HepG2 (cell line): ENCODE measurements around the gene FOXD2. TPM values are rescaled to one million over a fixed set of nuclear protein-coding genes. Genes with fewer than 3 reads are reported as not detected.

Experiments used
- ATF7 ChIP-seq, 2 experiments: fragments of 450-650 bp in 1 of 2; sonication (generic) in 1 of 2; formaldehyde crosslinking in 1 of 2; IDR thresholded peaks; 2 replicates each; pipeline versions ENCODE4 v1.4.0 to v1.6.1; 2016 to 2020; ENCODE audit warnings: antibody characterized with exemption in 1 of 2, mild to moderate bottlenecking in 1 of 2, missing genetic modification reagents in 1 of 2
- FLYWCH1 ChIP-seq: sonication (generic); formaldehyde crosslinking; IDR thresholded peaks from 2 replicates; pipeline ENCODE4 v1.8.1; 2023; ENCODE audit warnings: mild to moderate bottlenecking, missing genetic modification reagents
- FOXP4 ChIP-seq: sonication (generic); formaldehyde crosslinking; IDR thresholded peaks from 2 replicates; pipeline ENCODE4 v1.4.0; 2020; ENCODE audit warnings: missing genetic modification reagents
- HDAC6 ChIP-seq: fragments of 200-600 bp; sonication (generic); IDR thresholded peaks from 2 replicates; pipeline ENCODE4 v1.7.0; 2017; ENCODE audit warnings: mild to moderate bottlenecking, antibody characterized with exemption, low read length, low read depth
- ISX ChIP-seq: sonication (generic); formaldehyde crosslinking; conservative IDR thresholded peaks from 2 replicates; pipeline ENCODE4 v1.5.0; 2020; ENCODE audit warnings: missing genetic modification reagents
- KAT2B ChIP-seq: fragments of 150-350 bp; IDR thresholded peaks from 2 replicates; pipeline ENCODE4 v1.6.1; 2014; ENCODE audit warnings: low read depth, low read length, borderline replicate concordance
- KLF6 ChIP-seq: IDR thresholded peaks from 2 replicates; pipeline ENCODE4 v1.8.0; 2016; ENCODE audit warnings: missing biosample characterization, missing genetic modification reagents
- MTA1 ChIP-seq: sonication (generic); formaldehyde crosslinking; IDR thresholded peaks from 2 replicates; pipeline ENCODE4 v1.4.0; 2020; ENCODE audit warnings: missing genetic modification reagents, mild to moderate bottlenecking, borderline replicate concordance
- NBN ChIP-seq: fragments of 450-650 bp; conservative IDR thresholded peaks from 2 replicates; pipeline ENCODE4 v1.6.1; 2017
- PAXIP1 ChIP-seq: sonication (generic); formaldehyde crosslinking; conservative IDR thresholded peaks from 2 replicates; pipeline ENCODE4 v1.4.0; 2020; ENCODE audit warnings: mild to moderate bottlenecking, missing genetic modification reagents, moderate library complexity
- PLSCR1 ChIP-seq: sonication (generic); formaldehyde crosslinking; IDR thresholded peaks from 2 replicates; pipeline ENCODE4 v1.5.0; 2020; ENCODE audit warnings: missing genetic modification reagents, mild to moderate bottlenecking, borderline replicate concordance
- PPARG ChIP-seq: conservative IDR thresholded peaks from 2 replicates; pipeline ENCODE4 v1.6.1; 2016; ENCODE audit warnings: missing biosample characterization, missing genetic modification reagents
- SIN3A ChIP-seq: IDR thresholded peaks from 2 replicates; pipeline ENCODE4 v1.6.1; 2011; ENCODE audit warnings: low read depth, mild to moderate bottlenecking, control low read depth, low read length, borderline replicate concordance
- TMF1 ChIP-seq: sonication (generic); formaldehyde crosslinking; IDR thresholded peaks from 2 replicates; pipeline ENCODE4 v1.8.1; 2022; ENCODE audit warnings: low read depth, missing genetic modification reagents
- ZKSCAN1 ChIP-seq: fragments of 150-350 bp; IDR thresholded peaks from 2 replicates; pipeline ENCODE4 v1.6.1; 2014; ENCODE audit warnings: low read length
- ZNF326 ChIP-seq: sonication (generic); formaldehyde crosslinking; IDR thresholded peaks from 2 replicates; pipeline ENCODE4 v1.4.0; 2020; ENCODE audit warnings: missing genetic modification reagents, borderline replicate concordance
- ZNF501 ChIP-seq: sonication (generic); formaldehyde crosslinking; IDR thresholded peaks from 2 replicates; pipeline ENCODE4 v1.5.1; 2020; ENCODE audit warnings: mild to moderate bottlenecking, moderate library complexity, missing genetic modification reagents
- ZNF597 ChIP-seq: sonication (generic); formaldehyde crosslinking; IDR thresholded peaks from 2 replicates; pipeline ENCODE4 v1.5.0; 2020; ENCODE audit warnings: missing genetic modification reagents
- ZNF713 ChIP-seq: sonication (generic); formaldehyde crosslinking; IDR thresholded peaks from 2 replicates; pipeline ENCODE4 v1.4.0; 2020; ENCODE audit warnings: mild to moderate bottlenecking, missing genetic modification reagents
- ZNF746 ChIP-seq: sonication (generic); formaldehyde crosslinking; IDR thresholded peaks from 2 replicates; pipeline ENCODE4 v1.8.0; 2022; ENCODE audit warnings: mild to moderate bottlenecking, missing genetic modification reagents
- ZNF776 ChIP-seq: sonication (generic); formaldehyde crosslinking; IDR thresholded peaks from 2 replicates; pipeline ENCODE4 v1.4.0; 2020; ENCODE audit warnings: mild to moderate bottlenecking, missing genetic modification reagents
- polyA plus RNA-seq, 8 experiments: library from polyadenylated mRNA; depleted of rRNA in 3 of 8; stranded (reverse) in 7 of 8; unstranded in 1 of 8; fragments of >200 nt; fragmentation: Illumina TruSeq in 4 of 8; extraction: Trizol in 4 of 8; gene quantifications; 2 replicates each; pipeline versions ENCODE4 v1.2.1 to v1.2.3, GENCODE V29; 2011 to 2016; ENCODE audit warnings: low read depth in 4 of 8, missing spikeins in 1 of 8, mixed read lengths in 1 of 8; ENCODE audit not compliant: insufficient read depth in 1 of 8
- total RNA-seq, 5 experiments: library from RNA; depleted of rRNA; stranded (reverse); fragments of >200 nt; fragmentation: Illumina TruSeq; extraction: Trizol; gene quantifications; 2 replicates each; pipeline ENCODE4 v1.2.3, GENCODE V29; 2016; ENCODE audit warnings: low read depth in 1 of 5

Gene FOXD2
- total and polyA plus RNA-seq, 2 of the 13 experiments (the other 11 are each of a cell fraction or from before 2014, with no cell fraction given): 0.01 to 0.09 TPM

- TF ChIP-seq SIN3A: no peak
- no peak for TF ChIP-seq ZNF746
- TF ChIP-seq KAT2B: no peak
- TF ChIP-seq KLF6 (CRISPR knock-in tag): no peak
- no peak; the same call in 1 of the 2 replicates for TF ChIP-seq FOXP4
- TF ChIP-seq FLYWCH1 (CRISPR knock-in tag): no peak
- no peak for TF ChIP-seq HDAC6
- TF ChIP-seq MTA1 (CRISPR knock-in tag): peak; percentile 43; the same call in 1 of the 2 replicates
- no peak for TF ChIP-seq ZKSCAN1
- TF ChIP-seq NBN: no peak
- no peak for TF ChIP-seq ZNF597 (CRISPR knock-in tag)
- no peak for TF ChIP-seq ZNF326 (CRISPR knock-in tag)
- TF ChIP-seq PAXIP1 (CRISPR knock-in tag): peak; percentile 63
- peak; percentile 69; the same call in 1 of the 2 replicates for TF ChIP-seq ZNF501
- no peak for TF ChIP-seq ZNF776
- 0 out of 2 replicates have a peak, but pooled peaks have one; percentile 16 for TF ChIP-seq PPARG (CRISPR knock-in tag)
- TF ChIP-seq ISX (CRISPR knock-in tag): no peak
- no peak for TF ChIP-seq ZNF713 (CRISPR knock-in tag)
- no peak for TF ChIP-seq PLSCR1 (CRISPR knock-in tag)
- TF ChIP-seq ATF7 (IDR thresholded peaks at IDR 0.05): no peak
- TF ChIP-seq ATF7 (CRISPR knock-in tag; IDR thresholded peaks at IDR 0.05): no peak
- TF ChIP-seq TMF1: no peak
Measured at GRCh38 chr1:47436304-47436978, 1.4 kb upstream of the FOXD2 start (continued).
